IPS-15b (cell line): ENCODE results near the gene FNDC3B.
"Not testable (repeated sequence)": the region's sequence is repeated elsewhere in the genome, so short reads cannot be mapped to it uniquely, and the experiment has no call there.

Experiments used
- H3K27me3 ChIP-seq: one replicate; pipeline ENCODE4 v1.6.1; 2013; ENCODE audit warnings: low read length; ENCODE audit not compliant: control insufficient read depth, insufficient read depth
- H3K36me3 ChIP-seq: one replicate; pipeline ENCODE4 v1.6.1; 2013; ENCODE audit warnings: low read length; ENCODE audit not compliant: control insufficient read depth, insufficient read depth
- H3K4me1 ChIP-seq: one replicate; pipeline ENCODE4 v1.6.1; 2013; ENCODE audit warnings: mild to moderate bottlenecking, low read length; ENCODE audit not compliant: control insufficient read depth, insufficient read depth
- H3K4me3 ChIP-seq: one replicate; pipeline ENCODE4 v1.5.1; 2013; ENCODE audit warnings: low read depth, low read length
- H3K9ac ChIP-seq: one replicate; pipeline ENCODE4 v1.6.1; 2013; ENCODE audit warnings: low read depth, mild to moderate bottlenecking, low read length
- H3K9me3 ChIP-seq: one replicate; pipeline ENCODE4 v1.6.1; 2013; ENCODE audit warnings: mild to moderate bottlenecking, low read length; ENCODE audit not compliant: control insufficient read depth, insufficient read depth

Gene FNDC3B

DNA sequence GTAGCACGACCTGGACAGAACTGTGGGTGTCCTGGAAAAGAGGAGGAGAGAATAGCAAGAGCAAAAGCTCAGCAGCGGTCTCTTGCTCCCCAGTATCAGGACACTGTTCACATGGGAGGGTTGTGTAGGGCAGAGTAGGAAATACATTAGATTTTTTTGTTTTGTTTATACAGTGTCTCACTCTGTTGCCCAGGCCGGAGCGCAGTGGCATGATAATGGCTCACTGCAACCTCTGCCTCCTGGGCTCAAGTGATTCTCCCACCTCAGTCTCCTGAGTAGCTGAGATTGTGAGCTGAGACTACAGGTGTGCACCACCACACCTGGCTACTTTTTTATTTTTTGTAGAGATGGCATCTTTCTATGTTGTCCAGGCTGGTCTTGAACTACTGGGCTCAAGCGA lies 53.3 kb downstream of the FNDC3B start:
- H3K9me3 ChIP-seq, result no peaks in the 10 kb centered on the region
- no peak overlapping the region for H3K9ac ChIP-seq
- H3K36me3 ChIP-seq, result no peaks in the 10 kb centered on the region
- no peak overlapping the region for H3K4me3 ChIP-seq
- H3K4me1 ChIP-seq, result peaks cover 9% of the 10 kb centered on the region
- no peaks in the 10 kb centered on the region for H3K27me3 ChIP-seq

DNA sequence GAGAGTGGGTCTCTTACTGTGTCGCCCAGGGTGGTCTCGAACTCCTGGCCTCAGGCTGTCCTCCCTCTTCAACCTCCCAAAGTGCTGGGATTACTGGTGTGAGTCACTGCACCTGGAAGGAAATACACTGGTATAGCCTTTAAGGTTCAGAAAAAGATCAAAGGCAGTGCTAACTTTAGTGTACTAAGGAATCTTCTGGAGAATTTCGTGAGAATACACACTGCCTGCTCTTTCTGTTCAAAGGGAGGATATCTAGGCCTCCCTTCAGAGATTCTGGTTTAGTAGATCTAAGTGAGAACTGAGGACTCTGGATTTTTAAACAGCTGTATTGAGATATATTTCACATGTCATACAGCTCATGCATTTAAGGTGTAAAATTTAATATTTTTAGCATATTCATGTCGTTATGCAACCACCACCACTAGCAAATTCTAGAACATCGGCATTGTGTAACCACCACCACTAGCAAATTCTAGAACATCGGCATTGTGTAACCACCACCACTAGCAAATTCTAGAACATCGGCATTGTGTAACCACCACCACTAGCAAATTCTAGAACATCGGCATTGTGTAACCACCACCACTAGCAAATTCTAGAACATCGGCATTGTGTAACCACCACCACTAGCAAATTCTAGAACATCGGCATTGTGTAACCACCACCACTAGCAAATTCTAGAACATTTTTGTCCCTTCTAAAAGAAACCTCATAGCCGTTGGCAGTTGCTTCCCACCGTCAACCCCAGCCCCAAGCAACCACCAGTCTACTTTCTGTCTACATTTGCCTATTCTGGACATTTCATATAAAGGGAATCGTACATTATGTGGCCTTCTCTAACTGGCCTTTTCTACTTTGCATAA lies 54.4 kb downstream of the FNDC3B start:
- H3K4me3 ChIP-seq, H3K27me3 ChIP-seq, H3K36me3 ChIP-seq, H3K9me3 ChIP-seq, H3K9ac ChIP-seq: not testable (repeated sequence)
- peaks cover 11% of the 10 kb centered on the region for H3K4me1 ChIP-seq

- Histone ChIP-seq H3K27me3 (no peaks in the 10 kb centered on the region), H3K36me3 (no peaks in the 10 kb centered on the region), H3K9me3 (no peaks in the 10 kb centered on the region), H3K4me1 (peaks cover 17% of the 10 kb centered on the region), H3K9ac (no peak overlapping the region), H3K4me3 (no peak overlapping the region)
These were observed 55.5 kb downstream of the FNDC3B start for GRCh38 chr3:172094621-172095557.

DNA sequence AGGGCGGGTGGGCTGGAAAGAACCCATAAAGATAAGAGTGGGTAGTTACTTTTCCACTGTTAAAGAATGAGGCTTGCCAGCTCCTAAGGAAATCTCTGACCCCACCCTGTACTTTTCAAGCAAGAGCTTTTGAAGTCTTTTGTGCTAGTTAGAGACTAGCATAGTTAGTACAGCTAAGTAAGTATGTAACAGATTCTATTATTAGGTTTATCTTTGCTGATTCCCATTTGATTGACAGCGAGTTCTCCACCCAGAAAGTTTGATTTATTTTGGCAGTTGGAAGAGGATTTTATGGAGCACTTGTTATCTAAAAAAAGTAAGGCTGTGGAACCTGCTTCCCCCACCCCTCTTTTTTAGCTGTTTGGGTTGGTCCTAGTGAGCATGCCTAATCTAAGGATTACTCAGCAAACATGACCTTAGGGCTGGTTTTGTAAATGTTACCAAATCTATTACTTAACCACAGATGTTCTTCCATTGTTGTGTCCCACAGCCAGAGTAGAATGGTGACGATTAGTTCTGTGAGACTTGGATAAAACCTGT lies 57.6 kb downstream of the FNDC3B start:
- Histone ChIP-seq H3K4me3 (no peak overlapping the region), H3K4me1 (peaks cover 17% of the 10 kb centered on the region), H3K36me3 (no peaks in the 10 kb centered on the region), H3K9me3 (no peaks in the 10 kb centered on the region), H3K27me3 (no peaks in the 10 kb centered on the region), H3K9ac (no peak overlapping the region)

DNA sequence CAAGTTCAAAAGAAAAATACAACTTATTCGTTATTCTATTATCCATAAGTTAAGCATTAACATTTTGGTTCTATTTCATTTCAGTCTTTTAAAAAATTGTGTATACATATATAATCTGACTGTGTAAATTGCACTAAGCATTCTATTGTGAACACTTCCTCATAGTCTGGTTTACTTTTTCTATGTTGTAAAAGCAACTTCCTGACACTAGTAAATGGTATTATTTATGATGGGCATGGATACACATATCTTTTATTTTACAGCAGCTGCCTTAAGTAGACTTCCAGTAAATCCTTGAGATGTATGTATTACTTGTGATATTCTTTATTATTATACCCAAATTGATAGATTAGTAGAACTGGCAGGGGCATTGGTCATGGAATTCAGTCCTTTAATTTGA lies 58.2 kb downstream of the FNDC3B start:
- Histone ChIP-seq H3K4me3 (no peak overlapping the region), H3K9ac (no peak overlapping the region), H3K9me3 (no peaks in the 10 kb centered on the region), H3K27me3 (no peaks in the 10 kb centered on the region), H3K36me3 (no peaks in the 10 kb centered on the region), H3K4me1 (peaks cover 19% of the 10 kb centered on the region)

DNA sequence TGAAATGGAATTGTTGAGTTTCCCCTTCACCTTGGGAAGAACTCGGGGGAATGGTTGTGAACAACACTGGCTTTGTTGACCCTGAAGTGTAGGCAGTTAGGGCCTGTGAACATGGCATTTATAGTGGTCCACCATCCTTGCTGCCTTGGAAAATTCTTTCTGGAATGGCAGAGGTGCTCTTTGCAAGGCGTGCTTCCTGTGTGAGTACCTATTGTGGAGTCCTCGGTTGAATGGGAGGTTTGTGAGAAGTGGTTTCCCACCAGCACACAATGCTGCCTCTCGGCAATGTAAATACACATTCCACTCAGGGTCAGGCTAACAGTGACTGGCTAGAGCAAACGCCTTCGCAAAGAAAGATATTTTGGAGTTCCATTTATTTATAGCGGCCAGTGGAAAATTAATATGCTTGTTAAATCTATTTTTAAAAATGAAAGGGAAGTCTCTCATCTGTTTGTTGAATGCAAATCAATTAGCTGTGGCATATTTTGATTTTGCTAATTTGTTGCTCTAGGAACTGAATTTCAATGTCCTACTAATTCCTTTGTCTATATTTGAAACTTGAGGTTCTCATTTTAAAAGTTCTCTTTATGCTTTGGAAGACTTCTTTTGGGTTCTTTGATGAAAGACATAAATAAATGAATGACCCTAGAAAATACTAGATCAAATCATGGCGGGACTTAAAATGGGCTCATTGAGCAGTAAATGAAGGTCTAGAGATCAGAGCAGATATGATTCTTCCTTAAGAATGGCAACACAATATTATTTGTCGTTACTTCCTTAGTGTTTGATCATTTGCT lies 59.5 kb downstream of the FNDC3B start:
- Histone ChIP-seq H3K4me1 (peaks cover 20% of the 10 kb centered on the region), H3K9me3 (no peaks in the 10 kb centered on the region), H3K36me3 (no peaks in the 10 kb centered on the region), H3K4me3 (no peak overlapping the region), H3K9ac (no peak overlapping the region), H3K27me3 (no peaks in the 10 kb centered on the region)

GRCh38 chr3:172099495-172099808 lies 60.1 kb downstream of the FNDC3B start:
- peaks cover 25% of the 10 kb centered on the region for H3K4me1 ChIP-seq
- no peaks in the 10 kb centered on the region for H3K27me3 ChIP-seq
- no peak overlapping the region for H3K9ac ChIP-seq
- no peaks in the 10 kb centered on the region for H3K36me3 ChIP-seq
- no peaks in the 10 kb centered on the region for H3K9me3 ChIP-seq
- H3K4me3 ChIP-seq, result no peak overlapping the region

DNA sequence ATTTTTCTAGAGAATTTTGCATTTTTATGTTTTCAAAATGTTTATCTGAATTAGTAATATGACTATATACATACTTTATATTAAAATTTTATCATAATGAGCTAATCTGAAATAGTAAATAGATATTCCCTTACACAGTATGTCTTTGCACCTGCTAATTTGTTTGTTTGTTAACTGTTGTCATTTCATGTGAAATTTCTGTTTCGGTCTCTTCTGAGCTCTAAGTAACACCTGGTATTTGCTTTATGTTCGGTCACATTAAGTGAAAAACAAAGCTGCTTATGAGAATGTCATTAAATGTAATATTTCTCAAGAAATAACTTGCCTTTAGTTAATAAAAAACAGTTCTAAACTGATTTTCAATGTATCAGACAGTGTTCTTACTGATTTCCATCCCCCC lies 61.1 kb downstream of the FNDC3B start:
- no peaks in the 10 kb centered on the region for H3K36me3 ChIP-seq
- H3K9ac ChIP-seq, result no peak overlapping the region
- no peaks in the 10 kb centered on the region for H3K9me3 ChIP-seq
- H3K4me1 ChIP-seq, result peaks cover 34% of the 10 kb centered on the region
- no peaks in the 10 kb centered on the region for H3K27me3 ChIP-seq
- H3K4me3 ChIP-seq, result no peak overlapping the region

DNA sequence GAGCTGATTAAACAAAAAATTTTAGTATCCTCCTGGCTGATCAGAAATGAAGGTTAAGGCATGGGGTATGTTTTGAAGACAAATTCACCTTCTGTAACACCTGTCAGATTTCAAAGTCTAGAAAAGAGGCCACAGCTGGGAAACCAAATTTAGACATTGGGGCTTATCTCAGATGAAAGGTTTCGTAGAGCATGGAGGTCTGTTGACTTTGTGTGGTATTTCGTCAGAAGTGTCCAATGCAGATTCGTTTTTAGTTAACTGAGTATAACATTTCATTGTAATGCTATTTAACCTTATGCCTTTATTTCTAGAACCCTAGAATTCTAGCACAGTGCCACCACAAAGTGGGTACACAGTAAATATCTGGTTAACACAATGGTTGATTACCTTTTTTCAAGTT lies 61.7 kb downstream of the FNDC3B start:
- Histone ChIP-seq H3K4me3 (no peak overlapping the region), H3K9me3 (no peaks in the 10 kb centered on the region), H3K27me3 (no peaks in the 10 kb centered on the region), H3K9ac (no peak overlapping the region), H3K4me1 (peaks cover 40% of the 10 kb centered on the region), H3K36me3 (peaks cover under 1% of the 10 kb centered on the region)

GRCh38 chr3:172102123-172102882 lies 62.9 kb downstream of the FNDC3B start:
- no peak overlapping the region for H3K4me3 ChIP-seq
- H3K9me3 ChIP-seq, result no peaks in the 10 kb centered on the region
- H3K9ac ChIP-seq, result no peak overlapping the region
- H3K4me1 ChIP-seq, result peaks cover 51% of the 10 kb centered on the region
- peaks cover 2% of the 10 kb centered on the region for H3K36me3 ChIP-seq
- H3K27me3 ChIP-seq, result no peaks in the 10 kb centered on the region

GRCh38 chr3:172102883-172103310 lies 63.5 kb downstream of the FNDC3B start:
- Histone ChIP-seq H3K27me3 (no peaks in the 10 kb centered on the region), H3K4me3 (no peak overlapping the region), H3K36me3 (peaks cover 2% of the 10 kb centered on the region), H3K9ac (no peak overlapping the region), H3K4me1 (peaks cover 48% of the 10 kb centered on the region), H3K9me3 (no peaks in the 10 kb centered on the region)
